Neural progenitor cell (in vitro differentiated cells): ENCODE data around the gene TEX14.
"Not testable (repeated sequence)": the region's sequence is repeated elsewhere in the genome, so short reads cannot be mapped to it uniquely, and the experiment has no call there.

Experiments
- CTCF ChIP-seq: fragments of 200-600 bp; sonication (generic); IDR thresholded peaks from 2 replicates; pipeline ENCODE4 v1.5.1; 2017; ENCODE audit warnings: antibody characterized with exemption, mild to moderate bottlenecking
- EZH2 ChIP-seq: fragments of 200-600 bp; sonication (generic); IDR thresholded peaks from 2 replicates; pipeline ENCODE4 v1.6.1; 2017; ENCODE audit warnings: antibody characterized with exemption, mild to moderate bottlenecking, moderate library complexity
- EZH2phosphoT487 ChIP-seq: fragments of 200-600 bp; sonication (generic); IDR thresholded peaks from 2 replicates; pipeline ENCODE4 v1.6.1; 2017; ENCODE audit warnings: antibody characterized with exemption

- not testable (repeated sequence) for TF ChIP-seq CTCF, EZH2, EZH2phosphoT487
Measured at GRCh38 chr17:58657962-58658803, 33.7 kb downstream of the TEX14 start.
